ENCODE results near the gene CPLANE2. TPM values are rescaled to one million over a fixed set of nuclear protein-coding genes. Genes with fewer than 3 reads are reported as not detected.
"Not testable (repeated sequence)": the region's sequence is repeated elsewhere in the genome, so short reads cannot be mapped to it uniquely, and the experiment has no call there.

The CPLANE2 gene
- total and polyA plus RNA-seq, 5 donors = 4.0 to 11.9 (median 5.8) TPM

- peaks cover 3% of the 10 kb centered on the region for H3K4me1 ChIP-seq (ENCODE audit: control insufficient read depth, insufficient read depth, low read length)
- WGBS = 97% methylated on average over 9 of the region's 9 CpGs
- no peaks in the 10 kb centered on the region for H3K27me3 ChIP-seq (ENCODE audit: control insufficient read depth, insufficient read depth)
- H3K4me3 ChIP-seq (ENCODE audit: low read length) = no peak overlapping the region
- no peak overlapping the region for H3K27ac ChIP-seq (ENCODE audit: low read length)
- no peak for DNase-seq
- intact Hi-C loops (cut with DNase I) = loop anchor here in 1 of 4 donors (10.0 kb wide), 1 partner anchor 96 kb away; the partner anchor contains the start of gene FBXO42
- no peaks in the 10 kb centered on the region for H3K9me3 ChIP-seq (ENCODE audit: control insufficient read depth, low read length)
- ATAC-seq = no peak
These were observed 21.7 kb upstream of the CPLANE2 start for GRCh38 chr1:16258591-16259135.

GRCh38 chr1:16257968-16258367 is 21.0 kb upstream of the CPLANE2 start:
- ATAC-seq = no peak
- no peaks in the 10 kb centered on the region for H3K27me3 ChIP-seq (ENCODE audit: control insufficient read depth, insufficient read depth)
- no peak overlapping the region for H3K27ac ChIP-seq (ENCODE audit: low read length)
- H3K4me3 ChIP-seq (ENCODE audit: low read length) = no peak overlapping the region
- intact Hi-C loops (cut with DNase I) = loop anchor here in 1 of 4 donors (10.0 kb wide), 1 partner anchor 97 kb away; the partner anchor contains the start of gene FBXO42
- no peak for DNase-seq
- H3K4me1 ChIP-seq (ENCODE audit: control insufficient read depth, insufficient read depth, low read length) = peaks cover 5% of the 10 kb centered on the region
- no peaks in the 10 kb centered on the region for H3K9me3 ChIP-seq (ENCODE audit: control insufficient read depth, low read length)
- WGBS = 94% methylated on average over 3 of the region's 3 CpGs

- not testable (repeated sequence) for DNase-seq; H3K9me3 ChIP-seq (ENCODE audit: control insufficient read depth, low read length); H3K27me3 ChIP-seq (ENCODE audit: control insufficient read depth, insufficient read depth); H3K27ac ChIP-seq (ENCODE audit: low read length); H3K4me1 ChIP-seq (ENCODE audit: control insufficient read depth, insufficient read depth, low read length); H3K4me3 ChIP-seq (ENCODE audit: low read length); ATAC-seq
- WGBS = 95% methylated on average over 3 of the region's 3 CpGs
- intact Hi-C loops (cut with DNase I) = loop anchor here in 1 of 4 donors (10.0 kb wide), 1 partner anchor 97 kb away; the partner anchor contains the start of gene FBXO42
These were observed 20.6 kb upstream of the CPLANE2 start for GRCh38 chr1:16257556-16257955.

GRCh38 chr1:16256478-16256877 is 19.5 kb upstream of the CPLANE2 start:
- WGBS = 75% methylated on average over 4 of the region's 4 CpGs
- no peak overlapping the region for H3K27ac ChIP-seq (ENCODE audit: low read length)
- H3K27me3 ChIP-seq (ENCODE audit: control insufficient read depth, insufficient read depth) = no peaks in the 10 kb centered on the region
- H3K9me3 ChIP-seq (ENCODE audit: control insufficient read depth, low read length) = no peaks in the 10 kb centered on the region
- H3K4me3 ChIP-seq (ENCODE audit: low read length) = no peak overlapping the region
- ATAC-seq (peak; percentile 46 to 47), DNase-seq (peak in 1 of 3 donors; percentile 57)
- intact Hi-C loops (cut with DNase I) = loop anchor here in 1 of 4 donors (10.0 kb wide), 1 partner anchor 98 kb away; the partner anchor contains the start of gene FBXO42
- H3K4me1 ChIP-seq (ENCODE audit: control insufficient read depth, insufficient read depth, low read length) = peaks cover 5% of the 10 kb centered on the region

- Histone ChIP-seq H3K9me3 (ENCODE audit: control insufficient read depth, low read length) (no peaks in the 10 kb centered on the region), H3K27me3 (ENCODE audit: control insufficient read depth, insufficient read depth) (no peaks in the 10 kb centered on the region), H3K27ac (ENCODE audit: low read length) (peak overlapping the region; percentile 61), H3K4me3 (ENCODE audit: low read length) (no peak overlapping the region), H3K4me1 (ENCODE audit: control insufficient read depth, insufficient read depth, low read length) (peaks cover 11% of the 10 kb centered on the region)
- ATAC-seq (peak; percentile 69 to 73), DNase-seq (no peak)
- 40% methylated on average over 4 of the region's 4 CpGs for WGBS
- intact Hi-C loops (cut with DNase I) = loop anchor here in 2 of 4 donors (5.0 to 10.0 kb wide), 2 partner anchors 98 to 100 kb away; partner anchors contain the start of gene FBXO42 (in 2 of the 2)
These were observed 17.4 kb upstream of the CPLANE2 start for GRCh38 chr1:16254263-16254928.

- intact Hi-C loops (cut with DNase I) = loop anchor here in 2 of 4 donors (5.0 to 10.0 kb wide), 2 partner anchors 99 to 101 kb away; partner anchors contain the start of gene FBXO42 (in 2 of the 2)
- WGBS = 82% methylated on average over 5 of the region's 5 CpGs
- Histone ChIP-seq H3K4me3 (ENCODE audit: low read length) (no peak overlapping the region), H3K9me3 (ENCODE audit: control insufficient read depth, low read length) (no peaks in the 10 kb centered on the region), H3K27me3 (ENCODE audit: control insufficient read depth, insufficient read depth) (no peaks in the 10 kb centered on the region), H3K4me1 (ENCODE audit: control insufficient read depth, insufficient read depth, low read length) (peaks cover 16% of the 10 kb centered on the region), H3K27ac (ENCODE audit: low read length) (no peak overlapping the region)
- DNase-seq = no peak
- ATAC-seq = no peak
These were observed 16.4 kb upstream of the CPLANE2 start for GRCh38 chr1:16253332-16253922.

GRCh38 chr1:16252912-16253311 is 15.9 kb upstream of the CPLANE2 start:
- ATAC-seq (no peak), DNase-seq (no peak)
- no peaks in the 10 kb centered on the region for H3K27me3 ChIP-seq (ENCODE audit: control insufficient read depth, insufficient read depth)
- 89% methylated on average over 2 of the region's 2 CpGs for WGBS
- peaks cover 20% of the 10 kb centered on the region for H3K4me1 ChIP-seq (ENCODE audit: control insufficient read depth, insufficient read depth, low read length)
- H3K9me3 ChIP-seq (ENCODE audit: control insufficient read depth, low read length) = no peaks in the 10 kb centered on the region
- intact Hi-C loops (cut with DNase I) = loop anchor here in 2 of 4 donors (5.0 to 10.0 kb wide), 2 partner anchors 99 to 102 kb away; partner anchors contain the start of gene FBXO42 (in 2 of the 2)
- no peak overlapping the region for H3K4me3 ChIP-seq (ENCODE audit: low read length)
- no peak overlapping the region for H3K27ac ChIP-seq (ENCODE audit: low read length)

GRCh38 chr1:16251381-16251780 is 14.4 kb upstream of the CPLANE2 start:
- ATAC-seq = no peak
- H3K9me3 ChIP-seq (ENCODE audit: control insufficient read depth, low read length) = no peaks in the 10 kb centered on the region
- 80% methylated on average over 10 of the region's 10 CpGs for WGBS
- no peaks in the 10 kb centered on the region for H3K27me3 ChIP-seq (ENCODE audit: control insufficient read depth, insufficient read depth)
- H3K4me3 ChIP-seq (ENCODE audit: low read length) = no peak overlapping the region
- peaks cover 27% of the 10 kb centered on the region for H3K4me1 ChIP-seq (ENCODE audit: control insufficient read depth, insufficient read depth, low read length)
- intact Hi-C loops (cut with DNase I) = loop anchor here in 2 of 4 donors (5.0 to 10.0 kb wide), 2 partner anchors 101 to 103 kb away; partner anchors contain the start of gene FBXO42 (in 2 of the 2)
- H3K27ac ChIP-seq (ENCODE audit: low read length) = peak overlapping the region; percentile 54
- DNase-seq = no peak

GRCh38 chr1:16250524-16251251 is 13.7 kb upstream of the CPLANE2 start:
- peak in 1 of 3 donors; percentile 59 for DNase-seq
- H3K9me3 ChIP-seq (ENCODE audit: control insufficient read depth, low read length) = no peaks in the 10 kb centered on the region
- intact Hi-C loops (cut with DNase I) = loop anchor here in 2 of 4 donors (5.0 to 10.0 kb wide), 2 partner anchors 102 to 104 kb away; partner anchors contain the start of gene FBXO42 (in 2 of the 2)
- H3K4me3 ChIP-seq (ENCODE audit: low read length) = no peak overlapping the region
- 69% methylated on average over 15 of the region's 15 CpGs for WGBS
- peak; percentile 4 to 57 for ATAC-seq
- H3K27me3 ChIP-seq (ENCODE audit: control insufficient read depth, insufficient read depth) = no peaks in the 10 kb centered on the region
- H3K4me1 ChIP-seq (ENCODE audit: control insufficient read depth, insufficient read depth, low read length) = peaks cover 25% of the 10 kb centered on the region
- H3K27ac ChIP-seq (ENCODE audit: low read length) = peak overlapping the region; percentile 54

- no peaks in the 10 kb centered on the region for H3K9me3 ChIP-seq (ENCODE audit: control insufficient read depth, low read length)
- DNase-seq (peak in 1 of 3 donors; percentile 87), ATAC-seq (peak; percentile 34 to 48)
- WGBS = 53% methylated on average over 3 of the region's 3 CpGs
- peak overlapping the region; percentile 64 for H3K27ac ChIP-seq (ENCODE audit: low read length)
- intact Hi-C loops (cut with DNase I) = loop anchor here (5.0 to 10.0 kb wide), 2 partner anchors 103 to 105 kb away; partner anchors contain the start of gene FBXO42 (in 4 of the 4)
- H3K27me3 ChIP-seq (ENCODE audit: control insufficient read depth, insufficient read depth) = no peaks in the 10 kb centered on the region
- H3K4me3 ChIP-seq (ENCODE audit: low read length) = no peak overlapping the region
- peaks cover 25% of the 10 kb centered on the region for H3K4me1 ChIP-seq (ENCODE audit: control insufficient read depth, insufficient read depth, low read length)
These were observed 12.7 kb upstream of the CPLANE2 start for GRCh38 chr1:16249596-16250241.
